GM19035 (cell line): ENCODE measurements around the gene SHANK3.
"Not testable (repeated sequence)": the region's sequence is repeated elsewhere in the genome, so short reads cannot be mapped to it uniquely, and the experiment has no call there.

Experiments used
- ATAC-seq: cut with Tn5 transposase; IDR thresholded peaks from one replicate; pipeline ENCODE4 v1.9.1; 2021; ENCODE audit not compliant: unreplicated experiment

Gene SHANK3

DNA sequence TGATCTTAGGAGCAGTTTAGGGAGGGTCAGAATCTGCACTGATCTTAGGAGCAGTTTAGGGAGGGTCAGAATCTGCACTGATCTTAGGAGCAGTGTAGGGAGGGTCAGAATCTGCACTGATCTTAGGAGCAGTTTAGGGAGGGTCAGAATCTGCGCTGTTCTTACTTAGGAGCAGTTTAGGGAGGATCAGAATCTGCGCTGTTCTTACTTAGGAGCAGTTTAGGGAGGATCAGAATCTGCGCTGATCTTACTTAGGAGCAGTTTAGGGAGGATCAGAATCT, 28.9 kb upstream of the SHANK3 start:
- not testable (repeated sequence) for ATAC-seq

DNA sequence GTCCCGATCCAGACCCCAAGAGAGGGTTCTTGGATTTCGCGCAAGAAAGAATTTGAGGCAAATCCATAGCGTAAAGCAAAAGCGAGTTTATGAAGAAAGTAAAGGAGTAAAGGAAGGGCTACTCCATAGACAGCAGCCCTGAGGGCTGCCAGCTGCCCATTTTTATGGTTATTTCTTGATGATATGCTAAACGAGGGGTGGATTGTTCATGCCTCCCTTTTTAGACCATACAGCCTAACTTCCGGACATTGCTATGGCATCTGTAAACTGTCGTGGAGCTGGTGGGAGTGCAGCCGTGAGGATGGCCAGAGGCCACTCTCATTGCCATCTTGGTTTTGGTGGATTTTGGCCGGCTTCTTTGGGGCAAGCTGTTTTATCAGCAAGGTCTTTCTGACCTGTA, 19.4 kb upstream of the SHANK3 start:
- no peak for ATAC-seq

DNA sequence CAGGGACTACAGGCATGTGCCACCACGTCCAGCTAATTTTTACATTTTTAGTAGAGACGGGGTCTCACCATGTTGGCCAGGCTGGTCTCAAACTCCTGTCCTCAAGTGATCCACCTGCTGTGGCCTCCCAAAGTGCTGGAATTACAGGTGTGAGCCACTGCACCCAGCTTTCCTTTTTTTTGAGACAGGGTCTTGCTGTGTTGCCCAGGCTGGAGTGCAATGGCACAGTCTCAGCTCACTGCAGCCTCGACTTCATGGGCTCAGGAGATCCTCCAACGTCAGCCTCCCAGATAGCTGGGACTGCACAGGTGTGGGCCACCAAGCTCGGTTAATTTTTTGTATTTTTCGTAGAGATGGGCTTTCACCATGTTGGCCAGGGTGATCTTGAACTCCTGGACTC, 18.0 kb upstream of the SHANK3 start:
- ATAC-seq, result not testable (repeated sequence)

DNA sequence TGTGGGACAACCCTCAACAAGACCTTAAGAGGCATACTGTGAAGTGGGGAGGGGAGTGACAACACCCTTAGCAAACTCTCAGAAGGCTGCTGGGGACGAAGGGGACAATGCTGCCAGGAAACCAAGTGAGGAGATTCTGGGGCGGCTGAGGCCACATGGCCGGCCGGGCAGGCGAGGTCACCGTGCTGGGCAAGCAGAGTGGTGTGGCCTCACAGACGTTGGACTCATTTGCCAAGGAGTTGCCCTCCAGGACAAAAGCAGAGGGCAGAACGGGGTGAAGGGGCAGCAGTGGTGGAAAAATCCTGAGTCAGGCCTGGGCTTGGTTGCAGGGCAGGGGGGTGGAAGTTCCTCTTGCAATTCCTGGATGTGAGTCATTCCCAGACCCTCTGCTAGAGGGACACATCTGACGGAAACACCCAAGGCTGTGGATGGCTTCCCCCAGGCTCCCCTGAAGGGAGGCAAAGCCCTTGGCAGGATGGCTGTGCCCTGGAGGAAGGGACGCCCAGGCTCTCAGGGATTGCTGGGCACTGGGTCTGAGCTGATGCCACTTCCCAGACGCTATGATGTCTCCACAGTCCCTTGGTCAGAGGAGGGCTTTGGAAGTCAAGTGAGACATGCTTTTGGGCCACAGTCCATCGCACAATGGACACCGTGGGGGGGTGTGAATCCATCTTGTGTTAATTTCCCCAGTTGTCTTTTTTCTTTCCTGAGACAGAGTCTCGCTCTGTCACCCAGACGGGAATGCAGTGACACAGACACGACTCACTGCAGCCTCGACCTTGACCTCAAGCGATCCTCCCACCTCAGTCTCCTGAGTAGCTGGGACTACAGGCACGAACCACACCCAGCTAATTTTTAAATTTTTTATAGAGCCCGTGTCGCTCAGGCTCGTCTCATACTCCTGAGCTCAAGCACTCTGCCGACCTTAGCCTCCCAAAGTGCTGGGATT, 16.2 kb upstream of the SHANK3 start:
- ATAC-seq, result no peak

DNA sequence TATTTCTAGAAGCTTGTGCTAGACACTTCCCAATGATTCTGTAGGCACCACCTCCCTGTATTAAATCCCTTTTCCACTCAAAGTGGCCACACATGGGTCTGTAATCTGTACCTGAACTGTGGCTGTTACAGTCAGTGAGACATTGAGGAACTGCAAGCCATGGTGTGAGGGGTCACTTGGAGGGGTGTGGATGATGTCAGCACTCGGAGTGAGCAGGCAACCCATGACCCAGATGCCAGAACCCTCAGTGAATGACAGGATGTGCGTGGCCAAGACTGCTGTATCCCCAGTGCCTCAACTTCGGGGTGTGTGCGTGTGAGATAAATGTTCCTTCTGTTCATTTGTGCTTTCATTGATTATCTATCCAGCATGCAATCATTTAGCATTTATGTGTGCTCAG, 14.7 kb upstream of the SHANK3 start:
- no peak for ATAC-seq

DNA sequence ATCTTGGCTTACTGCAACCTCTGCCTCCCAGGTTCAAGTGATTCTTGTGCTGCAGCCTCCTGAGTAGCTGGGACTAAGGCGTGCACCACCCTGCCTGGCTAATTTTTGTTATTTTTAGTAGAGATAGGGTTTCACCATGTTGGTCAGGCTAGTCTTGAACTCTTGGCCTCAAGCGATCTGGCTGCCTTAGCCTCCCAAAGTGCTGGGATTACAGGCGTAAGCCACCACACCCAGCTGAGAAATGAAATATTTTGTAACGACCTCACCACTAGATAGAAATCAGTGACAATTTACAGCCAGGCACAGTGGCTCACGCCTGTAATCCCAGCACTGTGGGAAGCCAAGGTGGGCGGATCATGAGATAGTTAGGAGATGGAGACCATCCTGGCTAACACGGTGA, 12.9 kb upstream of the SHANK3 start:
- ATAC-seq, result not testable (repeated sequence)

DNA sequence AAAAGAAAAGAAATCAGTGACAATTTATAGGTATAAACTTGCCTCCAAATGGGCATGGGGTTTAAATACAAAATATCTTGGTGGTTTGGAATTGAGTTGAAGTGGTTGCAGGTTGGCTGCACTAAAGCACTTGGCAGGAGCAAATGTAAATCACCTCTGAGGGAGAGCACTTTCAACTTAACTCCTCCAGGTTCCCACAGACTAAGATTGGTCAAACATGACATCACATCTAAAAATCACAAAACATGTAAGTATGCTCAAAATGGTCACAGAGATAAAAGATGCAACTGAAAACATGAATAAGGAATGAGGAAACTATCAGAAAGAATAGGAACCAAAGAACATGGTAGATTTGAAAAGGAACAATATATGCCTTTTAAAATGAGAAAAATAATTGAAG, 12.3 kb upstream of the SHANK3 start:
- no peak for ATAC-seq

DNA sequence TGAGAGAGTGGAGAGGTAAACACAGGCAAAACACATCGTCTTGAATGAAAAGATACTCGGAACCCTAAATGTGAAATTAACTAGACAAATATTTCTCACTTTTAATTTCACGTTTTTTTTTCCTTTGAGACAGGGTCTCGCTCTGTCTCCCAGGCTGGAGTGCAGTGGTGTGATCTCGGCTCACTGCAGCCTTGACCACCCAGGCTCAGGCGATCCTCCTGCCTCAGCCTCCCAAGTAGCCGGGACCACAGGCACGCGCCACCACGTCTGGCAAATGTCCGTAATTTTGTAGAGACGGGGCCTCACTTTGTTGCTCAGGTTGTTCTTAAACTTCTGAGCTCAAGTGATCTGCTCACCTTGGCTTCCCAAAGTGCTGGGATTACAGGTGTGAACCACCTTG, 7.4 kb upstream of the SHANK3 start:
- no peak for ATAC-seq

DNA sequence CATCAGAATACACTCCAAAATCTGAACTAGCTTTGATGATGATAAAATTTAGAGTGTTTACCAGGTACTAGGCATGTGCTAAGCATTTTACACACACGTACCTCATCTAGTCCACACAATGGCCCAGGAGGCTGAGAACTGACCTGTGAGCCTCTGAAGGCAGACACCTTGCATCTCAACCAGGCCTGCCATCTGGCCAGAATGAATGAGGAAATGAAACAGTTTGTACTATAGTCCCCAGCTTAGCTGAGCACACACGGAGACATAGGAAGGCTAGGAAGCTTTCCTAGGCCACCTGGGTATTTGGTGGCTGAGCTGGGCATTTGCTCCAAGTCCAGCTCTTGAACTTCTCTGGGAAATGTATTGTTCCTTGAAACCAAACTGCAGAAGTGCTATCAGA, 6.9 kb upstream of the SHANK3 start:
- ATAC-seq, result no peak

DNA sequence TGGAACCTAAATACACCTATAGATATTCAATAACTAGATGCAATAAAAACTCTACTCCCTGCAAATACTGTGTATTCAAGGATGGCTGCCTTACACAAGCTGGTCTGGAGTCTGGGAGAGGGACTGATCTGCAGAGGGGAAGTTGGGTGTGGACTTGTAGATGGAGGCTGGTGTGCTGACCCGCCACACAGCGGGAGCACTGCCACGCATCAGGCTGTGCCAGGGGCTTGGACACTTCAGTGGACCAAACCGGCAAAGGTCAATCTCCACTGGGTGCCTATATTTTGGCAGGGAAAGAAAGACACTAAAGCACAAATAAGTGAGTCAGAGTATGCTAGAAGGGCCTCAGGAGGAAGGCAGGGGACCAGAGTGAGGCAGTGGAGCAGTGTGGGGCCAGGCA, 2.1 kb upstream of the SHANK3 start:
- no peak for ATAC-seq

DNA sequence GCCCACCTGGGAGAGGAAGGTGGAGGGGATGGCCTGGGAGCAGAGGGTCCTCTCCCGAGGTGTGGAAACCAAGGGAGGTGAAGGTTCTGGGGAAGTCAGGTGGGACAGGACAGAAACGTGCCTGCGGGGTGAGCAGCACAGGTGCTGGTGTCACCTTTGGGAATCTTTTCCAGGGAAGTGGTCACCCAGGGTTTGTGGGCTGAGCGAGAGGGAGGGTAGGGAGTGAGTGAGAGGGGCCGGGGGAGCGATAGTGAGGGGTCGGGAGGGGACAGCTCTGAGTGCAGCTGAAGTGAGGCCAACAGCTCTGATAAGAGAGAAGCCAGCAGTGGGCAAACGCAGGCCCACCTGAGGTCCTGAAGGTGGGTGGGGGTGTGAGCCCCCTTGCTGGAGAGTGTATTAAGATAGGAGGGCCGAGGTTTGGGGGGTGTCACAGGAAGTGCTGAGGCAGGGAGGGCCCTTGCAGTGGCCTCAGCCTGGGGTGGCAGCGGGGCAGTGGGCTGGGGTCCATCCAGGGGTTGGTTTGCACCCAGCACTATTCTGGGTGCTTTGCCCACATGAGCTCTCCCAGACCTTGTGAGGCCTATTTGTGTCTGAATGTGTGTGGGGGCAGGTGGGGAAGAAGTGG, 1.6 kb upstream of the SHANK3 start:
- no peak for ATAC-seq

DNA sequence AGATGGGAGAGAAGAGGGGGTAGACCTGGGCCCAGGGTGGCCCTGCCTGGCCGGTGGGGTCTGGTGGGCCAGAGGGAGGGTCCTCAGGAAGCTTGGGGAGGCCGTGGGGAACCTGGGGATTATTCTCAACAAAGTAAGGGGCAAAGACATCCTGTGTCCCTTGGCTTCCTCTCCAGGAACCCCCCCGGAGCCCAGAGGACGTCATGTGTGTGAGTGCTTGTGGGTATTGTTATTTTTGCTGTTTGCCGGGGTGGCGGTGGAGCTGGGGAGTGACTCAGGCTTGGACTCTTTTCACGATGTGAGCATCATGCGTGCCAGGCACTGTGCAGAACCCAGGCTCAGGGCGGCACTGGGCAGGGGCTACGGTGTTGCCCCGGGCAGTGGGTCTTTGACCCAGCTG, 982 bp upstream of the SHANK3 start:
- no peak for ATAC-seq

DNA sequence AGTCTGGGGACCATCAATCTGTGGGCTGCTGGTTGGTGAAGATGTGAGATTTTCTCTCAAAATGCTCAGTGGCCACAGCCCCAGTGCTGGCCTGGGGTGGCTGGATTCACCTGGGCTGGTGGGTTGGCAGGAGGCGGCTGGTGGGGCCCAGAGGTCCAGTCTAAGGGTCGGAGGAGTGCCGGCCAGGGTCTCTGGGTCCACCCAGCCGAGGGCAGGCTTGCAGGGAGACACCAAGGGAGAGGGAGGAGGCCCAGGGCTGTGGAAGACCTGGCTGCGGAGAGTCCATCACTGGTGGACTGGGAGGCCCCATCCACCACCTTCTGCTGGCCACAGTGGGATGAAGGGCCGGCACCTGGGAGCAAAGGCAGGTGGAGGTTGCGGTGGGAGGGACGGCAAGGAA, 582 bp upstream of the SHANK3 start:
- no peak for ATAC-seq

DNA sequence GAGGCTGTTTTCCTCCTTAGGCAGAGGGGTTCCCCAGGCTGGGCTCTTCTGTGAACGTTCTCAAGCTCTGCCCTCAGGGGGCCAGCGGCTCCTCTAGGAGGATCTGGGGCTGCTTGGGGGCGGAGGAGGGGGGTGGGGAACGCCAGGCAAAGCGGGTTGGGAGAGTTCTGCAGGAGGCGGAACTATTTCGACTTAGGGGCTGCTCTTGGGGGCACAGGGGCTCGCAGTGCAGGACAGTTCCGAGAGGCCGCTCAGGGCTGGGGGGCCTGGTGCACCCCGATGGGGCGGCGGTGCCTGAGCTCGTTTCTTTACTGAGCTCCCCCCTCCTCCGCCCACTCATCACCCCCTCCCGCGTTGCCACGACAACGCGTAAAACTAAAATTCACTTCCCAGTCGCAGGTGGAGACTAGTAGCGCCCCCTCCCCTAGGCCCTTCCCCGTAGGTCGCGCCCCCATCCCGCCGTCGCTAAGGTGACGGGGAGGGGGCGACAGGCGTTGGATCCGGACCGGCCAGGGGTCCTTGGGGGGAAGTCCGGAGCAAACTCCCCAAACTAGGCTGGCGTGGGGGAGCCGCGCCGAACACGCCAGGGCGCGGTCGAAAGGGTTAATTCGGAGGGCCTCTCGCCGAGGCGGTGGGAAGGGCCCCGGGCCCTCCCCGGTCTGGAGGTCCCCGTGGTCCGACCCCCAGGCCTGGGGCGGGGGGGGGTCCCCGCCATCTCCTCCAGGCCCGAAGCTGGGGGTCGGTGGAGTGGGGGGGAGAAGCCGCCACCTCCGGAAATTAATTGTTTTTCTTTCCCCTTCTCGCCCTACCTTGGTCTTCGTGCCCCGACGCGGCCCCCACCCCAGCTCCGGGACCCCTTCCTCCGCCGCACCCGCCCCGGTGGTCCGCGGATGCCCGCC, 857 bp downstream of the SHANK3 start:
- ATAC-seq, result no peak

DNA sequence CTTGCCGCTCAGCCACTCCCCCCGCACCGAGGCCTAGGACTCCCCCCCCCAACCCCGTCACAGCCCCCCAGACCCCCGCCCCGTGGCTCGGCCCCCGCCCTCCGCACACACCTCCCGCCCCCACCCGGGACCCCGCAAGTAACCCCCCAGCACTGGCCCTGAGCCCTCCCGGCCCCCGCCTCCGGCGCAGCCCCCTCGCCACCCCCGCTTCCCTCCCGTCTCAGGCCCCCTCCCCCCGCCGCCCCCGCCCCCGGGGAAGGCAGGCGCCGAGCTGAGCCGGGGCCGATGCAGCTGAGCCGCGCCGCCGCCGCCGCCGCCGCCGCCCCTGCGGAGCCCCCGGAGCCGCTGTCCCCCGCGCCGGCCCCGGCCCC, 1.5 kb downstream of the SHANK3 start:
- ATAC-seq, result no peak

DNA sequence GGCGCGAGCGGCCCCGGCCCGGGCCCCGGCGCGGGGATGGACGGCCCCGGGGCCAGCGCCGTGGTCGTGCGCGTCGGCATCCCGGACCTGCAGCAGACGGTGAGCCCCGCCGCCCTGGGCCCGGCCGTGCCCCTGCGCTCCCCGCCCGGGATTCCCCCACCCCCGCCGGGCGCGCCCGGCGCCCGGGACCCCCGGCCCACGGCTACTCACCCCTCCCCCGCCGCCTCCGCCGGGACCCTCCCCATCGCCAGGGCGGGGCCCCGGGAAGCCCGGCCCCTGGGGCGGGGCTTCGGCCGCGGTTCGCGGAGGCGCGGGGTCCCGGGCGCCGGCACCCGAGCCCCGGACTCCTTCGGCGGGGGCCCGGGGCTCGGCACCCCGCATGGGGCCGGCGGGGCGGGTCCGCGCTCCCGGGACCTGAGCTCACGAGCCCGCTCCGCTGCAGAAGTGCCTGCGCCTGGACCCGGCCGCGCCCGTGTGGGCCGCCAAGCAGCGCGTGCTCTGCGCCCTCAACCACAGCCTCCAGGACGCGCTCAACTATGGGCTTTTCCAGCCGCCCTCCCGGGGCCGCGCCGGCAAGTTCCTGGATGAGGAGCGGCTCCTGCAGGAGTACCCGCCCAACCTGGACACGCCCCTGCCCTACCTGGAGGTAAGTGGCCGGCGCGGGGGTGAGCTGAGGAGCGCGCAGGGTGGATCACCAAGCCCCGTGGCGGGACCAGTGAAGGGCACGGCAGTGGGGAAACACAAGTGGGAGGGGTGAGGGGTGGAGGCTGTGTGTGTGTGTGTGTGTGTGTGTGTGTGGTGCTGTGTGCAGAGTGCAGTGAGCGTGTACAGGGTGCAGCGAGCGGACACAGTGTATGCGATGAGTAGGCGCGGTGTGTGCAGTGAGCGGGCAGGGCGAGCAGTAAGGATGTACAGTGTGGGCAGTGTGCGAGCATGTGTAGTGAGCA, 2.3 kb downstream of the SHANK3 start:
- ATAC-seq, result no peak

DNA sequence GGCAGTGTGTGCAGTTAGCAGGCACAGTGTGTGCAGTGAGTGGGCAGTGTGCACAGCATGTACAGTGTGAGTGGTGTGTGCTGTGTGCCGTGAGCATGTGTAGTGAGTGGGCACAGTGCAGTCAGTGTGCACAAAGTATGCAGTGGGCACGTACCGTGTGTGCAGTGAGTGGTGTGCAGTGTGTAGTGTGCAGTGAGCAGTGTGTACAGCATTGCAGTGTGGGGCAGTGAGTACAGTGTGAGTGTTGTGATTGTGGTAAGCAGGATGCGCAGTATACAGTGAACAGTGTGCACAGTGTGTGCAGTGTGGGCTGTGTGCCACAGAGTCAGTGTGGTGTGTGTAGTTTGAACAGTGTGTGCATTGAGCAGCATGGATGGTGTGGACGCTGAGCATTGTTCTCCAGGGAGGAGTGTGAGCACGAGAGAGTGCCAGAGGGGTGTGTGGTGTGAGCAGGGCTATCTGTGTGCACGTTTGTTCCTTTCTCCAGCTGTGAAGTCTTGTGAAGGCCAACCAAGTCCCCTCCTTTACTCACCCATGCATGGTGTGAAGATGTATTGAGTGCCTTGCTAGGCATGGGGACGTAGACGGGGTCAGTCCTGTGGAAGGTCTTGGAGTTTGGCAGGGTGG, 3.0 kb downstream of the SHANK3 start:
- no peak for ATAC-seq

DNA sequence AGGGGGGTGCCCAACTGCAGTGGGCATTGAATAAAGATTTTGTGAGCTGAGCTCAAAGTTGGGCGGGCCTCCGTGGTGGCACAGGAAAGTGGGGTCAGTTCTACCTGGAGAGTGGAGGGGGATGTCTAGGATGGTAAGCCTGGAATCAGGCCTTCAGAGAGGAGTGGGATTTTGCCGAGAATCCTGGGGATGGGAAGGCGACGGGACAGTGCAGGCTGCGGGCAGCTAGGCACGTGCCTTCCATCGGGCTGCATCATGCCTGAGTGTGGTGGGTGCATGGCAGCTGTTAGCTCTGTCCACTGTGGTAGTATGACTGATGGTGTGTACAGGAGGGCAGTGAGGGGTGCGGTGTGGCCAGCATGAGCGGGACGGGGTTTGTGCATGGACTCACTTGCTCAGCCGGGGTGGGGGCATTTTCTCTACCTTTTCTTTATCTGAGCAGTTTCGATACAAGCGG, 3.6 kb downstream of the SHANK3 start:
- ATAC-seq, result no peak

DNA sequence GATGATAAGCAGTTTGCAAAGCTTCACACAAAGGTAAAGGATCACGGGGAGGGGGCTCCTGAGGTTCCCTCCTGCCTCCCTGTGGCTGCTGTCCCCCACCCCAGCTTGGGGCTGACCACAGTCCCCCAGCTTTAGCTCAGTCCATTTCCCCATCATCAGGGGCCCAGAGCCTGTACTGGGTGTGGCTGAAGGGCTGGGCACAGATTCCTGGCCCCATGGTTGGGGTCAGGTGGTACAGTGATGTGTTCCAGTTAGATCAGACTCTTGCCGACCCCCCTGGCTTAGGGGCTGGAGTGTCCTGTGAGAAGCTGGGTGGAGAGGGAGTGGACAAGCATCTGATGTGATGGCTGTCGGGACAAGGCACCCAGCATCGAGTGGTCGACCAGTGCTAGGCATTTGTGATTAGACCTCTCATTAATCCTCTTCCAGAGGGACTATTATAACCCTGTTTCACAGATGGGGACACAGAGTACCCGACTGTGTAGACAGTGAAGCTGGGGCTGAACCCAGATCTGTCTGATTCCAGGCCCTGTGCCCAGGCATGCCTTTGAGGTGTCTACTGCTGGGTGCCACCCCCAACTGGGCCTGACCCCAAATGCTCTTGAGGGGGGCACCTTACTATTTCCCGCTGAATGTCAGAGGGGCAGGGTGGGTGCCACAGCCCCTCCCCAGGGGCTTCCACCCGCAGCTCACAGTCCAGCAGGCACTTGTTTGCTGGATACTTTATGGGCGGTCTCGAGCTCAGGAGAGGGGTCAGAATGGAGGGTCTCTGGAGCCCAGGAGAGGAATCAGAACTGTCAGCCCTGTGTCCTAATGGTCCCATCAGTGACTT, 4.3 kb downstream of the SHANK3 start:
- ATAC-seq, result no peak
